ENCODE data around the gene MXD1.
"Not testable (repeated sequence)": the region's sequence is repeated elsewhere in the genome, so short reads cannot be mapped to it uniquely, and the experiment has no call there.

Gene MXD1, protein sequence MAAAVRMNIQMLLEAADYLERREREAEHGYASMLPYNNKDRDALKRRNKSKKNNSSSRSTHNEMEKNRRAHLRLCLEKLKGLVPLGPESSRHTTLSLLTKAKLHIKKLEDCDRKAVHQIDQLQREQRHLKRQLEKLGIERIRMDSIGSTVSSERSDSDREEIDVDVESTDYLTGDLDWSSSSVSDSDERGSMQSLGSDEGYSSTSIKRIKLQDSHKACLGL

GRCh38 chr2:69914950-69915945, at the start of gene MXD1:
Gene MXD1 (plus strand): TSS chr2:69915109. CDS start chr2:69915331, 222 bp downstream.
- DNase-seq = no peak

- no peak for DNase-seq
Measured at GRCh38 chr2:69888451-69888850, 26.5 kb upstream of the MXD1 start.

- DNase-seq = no peak
Measured at GRCh38 chr2:69889302-69889701, 25.6 kb upstream of the MXD1 start.

- DNase-seq = no peak
Measured at GRCh38 chr2:69890881-69891280, 24.0 kb upstream of the MXD1 start.

GRCh38 chr2:69892838-69893424, 22.0 kb upstream of the MXD1 start:
- not testable (repeated sequence) for DNase-seq

- peak; percentile 38 for DNase-seq
Measured at GRCh38 chr2:69893684-69894551, 21.0 kb upstream of the MXD1 start, which contains the start of gene SNRNP27. Gene SNRNP27 (plus strand): TSS chr2:69893956. CDS start chr2:69893985, 29 bp downstream.

DNA sequence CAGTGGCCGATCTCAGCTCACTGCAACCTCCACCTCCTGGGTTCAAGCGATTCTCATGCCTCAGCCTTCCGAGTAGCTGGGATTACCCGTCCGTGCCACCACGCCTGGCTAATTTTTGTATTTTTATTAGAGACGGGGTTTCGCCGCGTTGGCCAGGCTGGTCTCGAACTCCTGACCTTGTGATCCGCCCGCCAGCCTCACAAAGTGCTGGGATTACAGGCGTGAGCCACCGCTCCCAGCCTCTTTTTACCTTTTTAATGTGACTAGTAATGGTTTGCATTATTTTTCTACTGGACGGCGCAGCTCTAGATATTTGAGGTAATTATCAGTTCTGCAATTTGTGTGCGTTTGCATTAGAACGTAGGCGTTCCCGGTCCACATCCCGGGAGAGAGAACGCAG, 20.2 kb upstream of the MXD1 start:
- not testable (repeated sequence) for DNase-seq

GRCh38 chr2:69902213-69902922, 12.5 kb upstream of the MXD1 start:
- DNase-seq = peak; percentile 79

DNA sequence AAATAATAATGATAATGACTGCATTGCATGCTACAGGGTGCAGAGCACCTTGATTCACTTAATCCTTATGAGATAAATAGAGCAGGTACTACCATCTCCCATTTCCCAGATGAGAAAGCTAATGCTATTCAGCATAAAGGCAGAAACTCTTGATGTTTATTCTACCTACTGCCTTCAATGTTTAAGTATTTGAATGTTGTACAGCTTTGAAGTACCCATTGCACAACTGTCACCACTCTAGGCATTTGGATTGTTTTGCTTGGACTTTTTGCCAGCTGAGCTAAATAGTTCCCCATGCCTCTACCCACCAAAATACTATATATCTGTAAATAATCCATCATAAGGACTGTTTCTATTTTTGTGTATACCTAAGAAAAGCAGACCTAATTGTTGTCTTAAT, 7.7 kb upstream of the MXD1 start:
- no peak for DNase-seq

GRCh38 chr2:69911985-69912563, 2.8 kb upstream of the MXD1 start:
- peak; percentile 62 for DNase-seq

GRCh38 chr2:69914164-69914949, 552 bp upstream of the MXD1 start:
- peak; percentile 100 for DNase-seq

DNA sequence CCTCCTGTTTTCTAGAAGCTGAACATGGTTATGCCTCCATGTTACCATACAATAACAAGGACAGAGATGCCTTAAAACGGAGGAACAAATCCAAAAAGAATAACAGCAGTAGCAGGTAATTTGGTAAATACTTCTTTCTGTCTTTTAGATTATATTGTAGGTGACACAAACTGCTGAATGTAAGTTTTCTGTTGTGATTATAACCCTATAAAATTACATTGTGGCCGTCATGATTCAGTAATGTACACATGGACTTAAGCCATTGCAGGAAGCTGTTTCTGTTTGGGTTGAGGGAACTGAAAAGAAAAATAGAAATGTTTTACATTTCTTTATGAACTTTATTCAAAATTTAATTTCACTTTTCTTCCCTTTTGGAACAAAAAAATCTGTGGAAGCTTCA, 1.2 kb downstream of the MXD1 start:
- no peak for DNase-seq

DNA sequence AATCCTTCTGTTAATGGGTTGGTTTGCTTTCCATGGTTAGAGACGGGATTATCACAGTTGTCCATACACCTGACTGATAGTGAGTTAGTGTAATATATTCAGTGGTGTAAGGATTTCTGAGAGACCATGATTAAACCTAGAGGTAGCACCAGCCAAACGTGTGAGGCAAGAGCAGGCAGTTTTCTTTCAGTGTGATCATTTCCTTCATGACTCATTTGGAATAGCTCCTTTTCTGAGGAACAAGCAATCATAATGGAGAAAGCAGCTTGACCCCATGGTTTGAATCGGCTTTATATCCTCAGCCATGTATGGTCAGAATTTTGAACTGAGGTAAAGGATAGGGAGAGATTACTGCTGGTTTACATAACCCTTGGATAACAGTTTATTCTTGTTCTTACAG, 2.9 kb downstream of the MXD1 start:
- peak; percentile 25 for DNase-seq

DNA sequence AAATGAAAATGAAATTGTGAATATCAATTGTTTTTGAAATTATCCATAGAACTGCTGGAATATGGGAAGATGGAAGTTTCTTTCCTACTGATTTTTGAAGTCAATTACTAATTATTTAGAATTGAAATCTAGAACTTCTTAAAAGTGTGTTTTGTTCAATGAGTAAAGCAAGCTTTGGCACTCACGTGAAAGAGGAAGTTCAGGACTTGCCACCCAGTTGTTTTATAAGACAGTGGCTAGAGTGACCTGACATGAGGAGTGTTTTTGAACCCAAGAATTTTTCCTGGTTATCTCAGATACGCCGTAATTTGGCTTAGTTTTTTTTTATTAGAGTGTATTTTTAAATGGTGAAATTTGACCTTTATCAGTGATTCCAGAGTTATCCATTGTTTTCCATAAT, 3.5 kb downstream of the MXD1 start:
- DNase-seq = peak; percentile 52

DNA sequence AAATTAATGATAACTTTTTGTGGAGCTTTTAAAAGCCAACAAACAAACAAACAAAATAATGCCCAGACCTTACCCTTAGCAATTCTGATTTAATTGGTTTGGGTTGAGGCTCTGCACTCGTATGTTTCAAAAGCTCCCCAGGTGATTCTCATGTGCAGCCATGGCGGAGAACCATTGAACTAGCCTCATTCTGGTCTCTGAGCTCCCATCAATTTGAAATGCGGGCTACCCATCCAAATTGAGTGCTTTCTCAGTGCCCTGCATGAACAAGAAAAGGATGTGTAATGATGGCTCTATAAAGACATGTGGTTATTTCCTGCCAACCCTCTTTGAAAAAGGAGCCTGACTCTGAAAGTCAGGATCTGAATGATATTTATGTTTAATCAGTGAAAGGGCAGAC, 8.2 kb downstream of the MXD1 start:
- no peak for DNase-seq

- peak; percentile 77 for DNase-seq
Measured at GRCh38 chr2:69926849-69927515, 12.1 kb downstream of the MXD1 start.

GRCh38 chr2:69931832-69932595, 17.1 kb downstream of the MXD1 start:
- DNase-seq = no peak

GRCh38 chr2:69932596-69932922, 17.6 kb downstream of the MXD1 start:
- no peak for DNase-seq

DNA sequence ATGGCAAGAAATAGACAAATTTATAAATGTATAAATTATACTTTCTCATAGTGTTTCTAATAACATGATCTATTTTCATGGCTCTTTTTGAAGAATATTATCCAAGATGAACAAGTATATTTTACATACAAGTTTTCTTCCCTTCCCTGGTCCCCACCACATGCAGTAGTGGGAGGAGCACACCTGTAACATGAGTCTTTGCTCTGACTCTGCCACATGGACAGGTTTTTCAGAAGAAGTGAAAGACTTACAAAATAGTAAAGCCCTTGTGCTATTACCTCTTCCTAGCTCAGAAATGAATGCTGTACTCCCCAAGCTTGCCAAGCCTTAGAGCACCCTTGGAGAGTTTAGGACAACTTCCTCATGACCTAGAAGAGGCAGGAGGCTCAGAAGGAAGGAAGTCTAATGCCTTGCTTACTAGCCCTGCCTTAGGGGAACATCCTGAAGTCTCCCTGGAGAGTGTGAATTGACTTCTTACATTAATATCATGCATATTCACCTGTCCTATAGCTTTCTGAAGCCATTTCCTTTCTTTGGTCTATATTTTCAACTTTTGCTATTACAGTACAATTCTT, 18.4 kb downstream of the MXD1 start:
- DNase-seq = peak; percentile 35
